ENCODE measurements around the gene MMEL1.
"Not testable (repeated sequence)": the region's sequence is repeated elsewhere in the genome, so short reads cannot be mapped to it uniquely, and the experiment has no call there.

Gene MMEL1

DNA sequence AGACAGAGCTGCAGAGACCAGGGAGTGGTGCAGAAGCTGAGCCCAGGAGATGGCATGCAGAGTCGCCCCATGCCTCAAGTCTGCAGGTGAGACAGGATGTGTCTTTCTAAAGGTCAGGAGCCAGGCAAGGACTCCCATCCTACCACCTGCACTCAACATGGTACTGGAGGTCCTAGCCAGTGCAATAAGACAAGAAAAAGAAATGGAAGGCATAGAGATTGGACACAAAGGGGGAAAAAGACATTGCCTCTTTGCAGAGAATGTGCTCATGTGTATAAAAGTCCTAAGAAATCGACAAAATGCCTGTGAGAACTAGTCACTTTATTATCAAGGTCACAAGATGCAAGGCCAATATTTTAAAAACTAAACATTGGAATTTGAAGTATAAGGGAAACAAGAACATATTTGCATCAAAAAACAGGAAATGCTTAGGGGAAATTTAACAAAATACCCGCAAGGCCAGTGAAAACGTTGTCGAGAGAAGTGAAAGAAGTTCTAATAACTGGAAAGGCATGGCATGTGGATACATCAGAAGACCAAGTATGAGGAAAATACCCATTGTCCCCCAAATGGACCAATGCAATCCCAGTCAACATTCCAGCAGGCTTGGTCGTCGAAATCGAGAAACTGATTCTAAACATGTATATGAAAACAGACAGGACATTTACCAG lies 59.4 kb downstream of the MMEL1 start:
- DNase-seq (ENCODE audit: low read depth) = no peak

DNA sequence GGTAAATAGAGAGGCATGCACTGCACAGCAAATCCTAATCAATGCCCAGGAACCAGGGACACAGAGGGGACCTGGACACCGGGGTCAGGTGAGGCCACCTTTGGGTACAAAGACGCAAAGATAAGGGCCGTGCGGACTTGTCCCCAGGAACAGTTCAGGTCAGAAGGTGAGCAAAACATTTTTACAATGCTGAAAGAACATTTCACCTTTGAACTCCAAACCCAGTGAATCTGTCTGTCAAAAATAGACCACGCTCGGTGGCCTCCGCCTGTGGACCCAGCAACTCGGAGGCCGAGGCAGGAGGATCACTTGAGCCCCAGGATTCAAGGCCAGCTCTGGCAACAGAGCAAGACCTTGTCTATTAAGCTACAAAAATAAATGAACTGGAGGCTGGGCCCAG lies 61.5 kb downstream of the MMEL1 start:
- DNase-seq (ENCODE audit: low read depth) = no peak

DNA sequence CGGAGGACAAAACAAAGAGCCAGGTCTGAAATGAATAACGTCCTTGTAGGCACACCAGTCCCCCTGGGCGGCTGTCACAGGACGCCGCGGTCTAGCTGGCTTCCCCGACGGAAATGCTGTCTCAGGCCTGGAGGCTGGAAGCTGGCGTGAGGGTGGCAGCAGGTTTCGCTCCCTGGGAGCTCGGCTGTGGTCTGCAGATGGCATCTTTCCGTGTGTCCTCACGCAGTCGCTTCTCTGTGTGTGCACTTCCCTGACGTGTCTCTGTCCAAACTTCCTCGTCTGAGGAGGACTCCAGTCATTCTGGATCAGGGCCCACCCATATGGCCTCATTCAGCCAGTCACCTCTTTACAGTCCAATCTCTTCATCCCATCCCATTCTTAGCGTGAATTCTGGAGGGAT lies 62.5 kb downstream of the MMEL1 start:
- DNase-seq (ENCODE audit: low read depth) = no peak

DNA sequence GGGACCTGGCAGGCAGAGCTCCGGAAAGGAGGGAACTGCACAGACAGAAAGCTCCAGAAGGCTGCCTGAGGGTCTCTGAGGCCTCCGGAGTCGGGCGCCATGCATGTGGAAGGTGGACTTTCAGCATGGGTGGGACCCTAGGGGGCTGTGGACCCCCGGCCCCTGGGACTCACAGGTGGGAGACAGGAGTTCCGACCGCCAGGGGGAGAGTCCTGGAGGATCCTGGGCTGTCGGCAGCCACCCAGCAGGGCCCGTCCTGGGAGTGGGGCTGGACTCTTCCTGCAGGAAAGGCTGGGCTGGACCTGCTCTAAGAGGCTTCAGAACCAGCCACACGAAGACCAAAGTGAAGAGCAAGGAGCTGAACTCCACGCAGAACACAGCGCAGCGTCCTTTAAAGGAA lies 63.1 kb downstream of the MMEL1 start:
- DNase-seq (ENCODE audit: low read depth) = not testable (repeated sequence)

DNA sequence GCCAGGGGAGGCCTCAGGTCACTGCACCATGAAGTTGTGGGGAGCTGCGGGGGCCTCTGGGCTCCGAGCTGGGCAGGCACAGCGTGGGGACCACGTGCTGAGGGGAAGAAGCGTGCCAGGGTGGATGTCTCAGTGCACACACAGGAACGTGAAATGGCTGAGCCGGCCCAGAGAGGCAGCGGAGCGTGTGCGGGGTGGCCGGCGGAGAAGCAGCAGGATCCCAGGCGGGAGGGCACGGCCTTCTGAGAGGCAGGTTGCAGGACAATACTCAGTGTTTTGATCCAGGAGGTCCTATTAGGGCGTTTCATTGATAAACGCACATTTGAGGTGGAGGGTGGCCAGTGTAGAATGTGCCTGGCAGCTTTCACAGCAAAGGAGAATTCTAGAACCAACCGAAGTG lies 63.8 kb downstream of the MMEL1 start:
- no peak for DNase-seq (ENCODE audit: low read depth)

DNA sequence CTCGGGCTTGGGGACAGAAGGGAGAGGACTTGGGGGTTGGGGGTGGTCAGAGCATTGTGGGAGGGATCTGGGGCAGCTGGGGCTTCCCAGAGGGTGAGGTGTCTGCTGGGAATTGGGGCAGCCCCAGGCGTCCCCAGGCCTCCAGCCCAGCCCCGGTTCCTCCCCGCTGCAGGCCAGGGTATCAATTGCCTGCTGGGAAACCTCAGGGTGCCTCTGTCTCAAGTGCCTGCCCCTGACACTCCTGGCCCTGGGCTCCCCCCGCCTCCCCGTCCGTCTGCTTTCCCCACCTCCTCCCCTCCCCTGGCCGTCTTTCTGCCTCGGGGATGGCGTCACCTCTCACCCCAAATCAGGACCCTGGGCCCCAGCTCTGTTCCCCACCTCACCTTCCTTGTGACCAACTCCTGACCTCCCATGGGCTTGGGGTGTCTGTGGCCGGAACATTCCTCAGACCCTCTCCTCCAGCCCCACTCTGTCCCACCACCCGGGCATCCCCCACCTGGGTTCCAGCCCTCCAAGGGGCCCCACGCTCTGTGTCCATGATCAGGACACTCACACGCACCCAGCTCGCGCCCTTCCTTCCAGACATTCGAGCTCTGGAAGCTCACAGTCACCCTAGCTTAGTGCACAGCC lies 64.5 kb downstream of the MMEL1 start:
- DNase-seq (ENCODE audit: low read depth) = not testable (repeated sequence)

DNA sequence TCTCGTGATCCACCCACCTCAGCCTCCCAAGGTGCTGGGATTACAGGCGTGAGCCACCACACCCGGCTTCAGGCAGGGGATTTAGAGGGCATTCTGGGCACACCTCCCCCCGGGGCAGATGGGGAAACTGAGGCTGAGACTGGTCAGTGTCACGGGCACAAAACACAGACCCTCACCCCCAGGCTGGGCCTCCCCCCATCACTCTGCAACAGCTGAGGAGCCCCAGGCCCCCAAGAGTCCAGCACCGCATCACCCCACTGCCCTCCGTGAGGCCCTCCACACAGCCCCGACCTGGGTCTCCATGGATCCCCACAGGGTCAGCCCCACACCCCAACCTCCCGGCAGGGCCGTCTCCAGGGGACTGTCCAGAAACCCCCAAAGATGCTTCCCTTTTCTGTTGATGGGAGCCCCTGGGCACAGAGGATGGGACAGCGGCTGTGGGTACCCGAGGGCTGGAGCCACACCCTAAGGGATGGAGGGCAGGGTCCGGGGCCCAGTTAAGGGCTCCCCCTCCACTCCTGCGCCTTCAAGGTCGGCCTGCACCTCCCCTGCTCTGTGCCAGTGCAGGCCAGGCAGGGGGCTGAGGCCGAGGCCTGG lies 65.6 kb downstream of the MMEL1 start:
- DNase-seq (ENCODE audit: low read depth) = no peak

DNA sequence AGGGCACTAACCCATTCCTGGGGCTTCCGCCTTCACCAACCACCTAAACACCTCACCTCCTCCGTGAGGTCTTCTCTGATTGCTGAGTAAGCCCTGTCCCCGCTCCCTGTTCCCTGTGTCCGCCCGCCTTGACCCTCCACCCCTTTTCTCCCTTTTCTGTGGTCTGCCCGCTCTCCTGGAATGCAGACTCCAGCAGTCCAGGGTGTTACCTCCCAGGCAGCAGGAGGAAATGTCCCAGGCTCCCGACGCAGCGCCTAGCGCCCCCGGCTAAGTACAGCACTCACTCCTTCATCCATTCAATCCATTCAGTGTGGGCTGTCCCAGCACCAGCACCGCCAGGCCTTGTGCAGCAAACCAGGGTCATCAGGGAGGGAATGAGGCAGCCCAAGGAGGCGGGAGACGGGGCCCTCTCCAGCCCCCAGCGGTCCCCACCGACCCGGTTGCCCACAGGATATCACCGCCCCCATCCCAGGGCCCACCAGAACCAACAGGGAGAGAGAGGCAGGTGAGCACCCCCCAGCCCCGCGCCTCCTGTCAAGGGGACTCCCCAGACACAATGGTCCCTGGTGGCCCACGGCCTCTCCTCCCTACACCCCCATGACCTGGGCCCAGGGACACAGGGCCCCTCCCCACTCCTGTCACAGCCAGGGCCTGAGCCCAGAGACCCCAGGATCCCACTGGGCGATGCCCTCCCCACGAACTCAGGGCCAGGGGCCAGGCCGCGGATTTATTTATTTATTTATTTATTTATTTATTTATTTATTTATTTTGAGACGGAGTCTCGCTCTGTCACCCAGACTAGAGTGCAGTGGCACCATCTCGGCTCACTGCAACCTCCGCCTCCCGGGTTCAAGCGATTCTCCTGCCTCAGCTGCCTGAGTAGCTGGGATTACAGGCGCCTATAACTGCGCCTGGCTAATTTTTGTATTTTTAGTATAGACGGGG lies 66.4 kb downstream of the MMEL1 start:
- no peak for DNase-seq (ENCODE audit: low read depth)

DNA sequence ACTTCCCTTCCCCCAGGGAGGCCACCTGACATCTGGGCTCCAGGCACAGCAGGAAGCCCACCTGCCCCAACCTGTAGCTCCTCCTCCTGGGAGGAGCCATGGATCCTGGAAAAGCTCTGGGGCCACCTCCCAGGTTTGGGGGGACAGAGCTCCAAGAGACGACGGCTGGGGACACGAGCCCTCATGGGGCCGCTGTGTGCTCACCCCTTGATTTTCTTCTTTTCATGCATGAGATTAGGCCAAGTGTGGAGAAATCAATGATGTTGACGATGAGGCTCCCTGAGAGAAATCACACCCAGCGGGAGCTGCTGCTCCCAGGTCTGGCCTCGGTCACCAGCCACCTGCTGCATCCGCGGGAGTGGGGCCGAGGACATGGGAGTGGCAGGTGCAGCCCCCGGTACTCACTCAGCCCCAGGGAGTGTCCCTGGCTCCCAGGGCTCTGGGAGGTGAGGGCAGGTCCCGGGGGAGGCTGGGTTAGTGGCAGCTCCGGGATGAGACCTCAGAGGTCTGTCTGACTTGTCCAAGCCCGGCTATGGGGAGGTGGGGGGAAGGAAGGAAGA lies 67.9 kb downstream of the MMEL1 start:
- no peak for DNase-seq (ENCODE audit: low read depth)

DNA sequence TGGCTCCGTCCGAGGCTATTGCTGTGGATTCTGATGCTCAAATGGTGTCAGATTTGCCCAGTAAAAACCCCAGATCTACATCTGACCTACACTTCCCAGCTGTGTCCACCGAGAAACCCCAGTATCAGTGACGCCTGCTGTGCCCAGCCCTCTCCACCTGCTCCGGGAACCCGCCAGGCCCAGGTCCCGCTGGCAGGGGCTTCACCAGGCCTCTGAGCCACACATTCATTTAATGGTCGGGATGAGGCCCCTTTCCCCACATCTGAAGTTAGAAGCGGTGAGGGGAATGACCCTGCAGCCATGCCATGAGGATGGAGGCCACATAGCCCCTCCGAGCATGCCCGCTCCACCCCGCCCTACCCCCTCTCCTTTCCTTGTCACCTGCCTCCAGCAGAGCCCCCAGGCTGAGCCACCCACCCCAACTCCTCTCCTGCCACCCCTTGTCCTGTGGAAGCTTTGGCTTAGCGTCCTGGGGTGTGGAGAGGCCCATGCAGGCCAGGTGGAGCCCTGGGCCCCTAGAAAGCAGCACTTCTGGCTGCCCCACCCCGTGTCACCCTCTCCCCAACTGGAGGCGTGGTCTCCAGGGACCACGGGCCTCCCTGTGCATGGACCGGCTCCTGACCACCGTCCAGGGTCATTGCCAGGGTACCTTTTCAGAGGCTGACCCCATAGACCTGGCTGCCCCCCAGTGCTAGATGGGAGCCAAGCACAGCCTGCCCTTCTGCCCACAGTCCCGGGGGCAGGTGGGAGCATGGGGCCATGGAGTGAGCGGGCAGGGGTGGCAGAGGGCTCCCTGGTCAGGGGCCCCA lies 68.6 kb downstream of the MMEL1 start:
- DNase-seq (ENCODE audit: low read depth) = no peak

DNA sequence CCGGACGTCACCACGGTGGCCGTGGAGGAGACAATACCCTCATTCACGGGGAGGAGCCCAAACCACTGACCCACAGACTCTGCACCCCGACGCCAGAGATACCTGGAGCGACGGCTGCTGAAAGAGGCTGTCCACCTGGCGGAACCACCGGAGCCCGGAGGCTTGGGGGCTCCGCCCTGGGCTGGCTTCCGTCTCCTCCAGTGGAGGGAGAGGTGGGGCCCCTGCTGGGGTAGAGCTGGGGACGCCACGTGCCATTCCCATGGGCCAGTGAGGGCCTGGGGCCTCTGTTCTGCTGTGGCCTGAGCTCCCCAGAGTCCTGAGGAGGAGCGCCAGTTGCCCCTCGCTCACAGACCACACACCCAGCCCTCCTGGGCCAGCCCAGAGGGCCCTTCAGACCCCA lies 69.6 kb downstream of the MMEL1 start:
- no peak for DNase-seq (ENCODE audit: low read depth)

DNA sequence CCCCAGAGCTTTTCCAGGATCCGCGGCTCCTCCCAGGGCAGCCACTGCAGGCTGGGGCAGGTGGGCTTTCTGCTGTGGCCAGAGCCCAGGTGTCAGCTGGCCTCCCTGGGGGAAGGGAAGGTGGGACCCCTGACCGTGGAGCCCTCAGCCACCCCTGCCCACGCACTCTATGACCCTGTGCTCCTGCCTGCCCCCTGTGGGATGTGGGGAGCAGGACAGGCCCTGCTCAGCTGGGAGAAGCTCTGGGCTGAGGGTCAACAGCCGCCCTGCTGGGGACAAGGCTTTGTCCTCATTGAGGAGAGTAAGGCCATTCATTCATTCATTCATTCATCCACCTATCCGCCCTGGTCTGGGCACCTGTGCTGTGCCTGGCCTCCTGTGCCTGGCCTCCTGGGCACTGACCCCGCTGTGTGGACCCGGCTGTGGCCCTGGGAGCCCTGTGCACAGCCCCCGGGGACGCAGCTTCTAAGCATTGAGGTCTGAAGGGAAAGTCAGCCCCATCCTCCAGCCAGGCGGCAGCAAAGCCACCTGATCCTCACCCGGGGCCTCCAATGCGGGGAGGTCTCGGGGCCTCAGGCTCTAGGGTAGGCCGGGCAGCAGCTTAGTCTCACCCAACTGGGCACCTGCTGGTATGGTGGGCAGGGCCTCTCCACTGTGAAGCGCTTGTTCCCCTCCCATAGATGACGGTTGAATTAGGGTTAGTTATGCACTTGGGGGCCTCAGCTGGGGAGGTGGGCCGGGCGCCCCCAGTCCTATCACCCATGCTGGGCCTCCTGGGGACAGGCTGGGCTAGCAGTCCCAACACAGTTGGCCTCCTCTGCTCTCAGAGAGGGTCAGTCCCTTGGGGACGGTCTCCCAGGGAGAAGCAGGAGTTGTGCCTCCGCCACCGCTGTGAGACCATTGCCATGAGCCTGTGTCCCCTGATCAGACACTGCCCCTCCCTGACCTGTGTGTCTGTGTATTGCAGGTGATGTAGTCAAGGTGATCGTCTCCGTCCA lies 70.6 kb downstream of the MMEL1 start:
- no peak for DNase-seq (ENCODE audit: low read depth)

DNA sequence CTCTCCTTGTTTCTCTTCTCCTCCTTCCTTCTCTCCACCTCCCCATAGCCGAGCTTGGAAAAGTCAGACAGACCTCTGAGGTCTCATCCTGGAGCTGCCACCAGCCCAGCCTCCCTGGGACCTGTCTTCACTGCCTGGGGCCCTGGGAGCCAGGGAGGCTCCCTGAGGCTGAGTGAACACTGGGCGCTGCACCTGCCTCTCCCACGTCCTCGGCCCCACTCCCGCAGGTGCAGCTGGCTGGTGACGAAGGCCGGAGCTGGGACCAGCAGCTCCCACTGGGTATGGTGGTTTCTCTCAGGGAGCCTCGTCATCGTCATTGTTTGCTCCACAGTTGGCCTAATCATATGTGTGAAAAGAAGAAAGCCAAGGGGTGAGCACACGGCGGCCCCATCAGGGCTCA lies 71.4 kb downstream of the MMEL1 start:
- DNase-seq (ENCODE audit: low read depth) = no peak

DNA sequence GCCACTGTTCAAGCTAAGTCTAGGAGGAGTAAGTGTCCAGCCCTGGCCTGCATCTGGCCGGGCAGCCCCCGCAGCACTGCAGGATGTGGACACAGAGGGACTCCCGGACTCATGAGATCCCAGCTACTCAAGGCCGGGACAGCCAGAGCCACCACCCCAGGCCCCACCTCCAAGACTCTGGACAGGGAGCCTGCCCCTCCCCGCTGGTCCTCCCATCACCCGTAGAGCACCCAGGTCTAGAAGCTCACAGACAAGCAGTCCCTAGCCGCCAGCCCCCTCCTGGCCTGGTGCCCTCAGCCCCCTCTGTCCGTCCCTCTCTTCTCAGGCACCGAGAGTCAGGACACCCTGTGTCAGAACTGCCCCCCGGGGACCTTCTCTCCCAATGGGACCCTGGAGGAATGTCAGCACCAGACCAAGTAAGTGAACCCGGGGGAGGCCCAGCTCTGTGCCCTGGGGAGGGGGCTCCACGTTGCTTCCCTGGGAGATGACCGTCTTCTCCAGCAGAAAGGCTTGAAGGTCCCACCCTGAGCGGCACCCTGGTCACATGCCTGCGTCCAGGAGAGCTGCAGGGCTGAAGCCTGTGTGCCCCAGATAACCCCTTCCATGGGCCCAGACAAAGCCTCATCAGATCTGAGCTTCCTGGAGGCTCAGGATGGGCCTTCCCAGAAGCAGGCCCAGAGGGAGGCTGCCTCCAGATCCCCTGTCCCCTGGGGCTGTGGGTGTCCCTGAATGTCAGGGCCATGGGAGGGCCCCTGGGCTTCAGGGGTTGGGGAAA lies 72.3 kb downstream of the MMEL1 start:
- no peak for DNase-seq (ENCODE audit: low read depth)

DNA sequence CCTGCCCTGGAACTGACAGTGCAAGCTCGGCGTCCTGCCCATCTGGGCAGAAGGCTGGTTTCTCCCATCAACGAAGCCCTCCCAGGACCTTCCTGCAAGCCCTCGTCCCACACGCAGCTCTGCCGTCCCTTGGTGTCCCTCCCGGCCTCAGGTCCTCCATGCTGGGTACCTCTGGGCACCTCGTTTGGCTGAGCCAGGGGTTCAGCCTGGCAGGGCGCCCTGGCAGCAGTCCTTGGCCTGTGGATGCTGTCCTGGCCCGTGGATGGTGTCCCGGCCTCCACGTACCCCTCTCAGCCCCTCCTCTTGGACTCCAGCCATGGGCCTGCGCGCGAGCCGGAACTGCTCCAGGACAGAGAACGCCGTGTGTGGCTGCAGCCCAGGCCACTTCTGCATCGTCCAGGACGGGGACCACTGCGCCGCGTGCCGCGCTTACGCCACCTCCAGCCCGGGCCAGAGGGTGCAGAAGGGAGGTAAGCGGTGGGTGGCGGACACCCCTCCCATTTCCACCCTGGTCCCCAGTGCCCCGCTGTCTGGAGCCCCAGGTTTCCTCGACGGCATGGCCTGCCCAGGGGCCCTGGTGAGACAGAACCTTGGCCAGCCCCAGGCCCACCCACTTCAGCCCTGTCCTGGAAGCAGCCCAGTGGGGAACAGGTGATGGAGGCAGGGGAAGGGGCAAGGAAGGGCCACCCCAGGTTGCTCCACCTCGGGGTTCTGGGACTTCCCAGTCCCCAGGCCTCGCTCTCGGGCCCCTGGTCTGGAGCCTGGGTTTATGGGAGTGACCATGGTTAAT lies 73.1 kb downstream of the MMEL1 start:
- no peak for DNase-seq (ENCODE audit: low read depth)

DNA sequence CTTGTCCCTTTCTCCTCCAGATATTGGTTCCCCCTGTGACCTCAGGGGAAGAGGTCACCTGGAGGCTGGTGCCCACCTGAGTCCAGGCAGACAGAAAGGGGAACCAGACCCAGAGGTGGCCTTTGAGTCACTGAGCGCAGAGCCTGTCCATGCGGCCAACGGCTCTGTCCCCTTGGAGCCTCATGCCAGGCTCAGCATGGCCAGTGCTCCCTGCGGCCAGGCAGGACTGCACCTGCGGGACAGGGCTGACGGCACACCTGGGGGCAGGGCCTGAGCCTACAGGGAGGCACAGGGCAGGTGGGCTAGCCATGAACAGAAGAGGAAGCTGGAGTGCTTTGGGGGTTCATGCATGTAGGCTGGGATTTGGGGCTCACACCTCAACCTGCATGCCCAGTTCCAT lies 74.0 kb downstream of the MMEL1 start:
- DNase-seq (ENCODE audit: low read depth) = no peak

DNA sequence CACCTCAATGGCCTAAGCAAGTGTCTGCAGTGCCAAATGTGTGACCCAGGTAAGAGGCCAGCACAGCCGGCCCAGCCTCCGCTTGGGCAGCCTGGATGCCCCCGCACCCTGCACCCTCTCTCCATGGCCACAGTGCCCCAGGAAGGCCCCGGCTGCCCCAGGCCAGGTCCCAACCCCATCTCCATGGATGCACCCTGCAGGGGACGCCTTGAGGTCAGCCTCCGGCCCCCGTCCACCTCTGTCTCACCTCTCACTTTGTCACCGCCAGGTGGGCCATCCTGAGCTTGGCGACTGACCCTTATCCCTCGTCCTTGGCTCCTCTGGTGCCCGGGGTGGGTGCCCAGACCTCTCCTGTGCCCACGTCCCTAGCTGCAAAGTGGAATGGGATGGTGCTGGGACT lies 74.4 kb downstream of the MMEL1 start:
- no peak for DNase-seq (ENCODE audit: low read depth)
